GM10266 (cell line): ENCODE results near the gene RNF8.

Experiments
- DNase-seq: peaks from one replicate; pipeline ENCODE4 v3.0.0; 2012; ENCODE audit errors: extremely low spot score
- CTCF ChIP-seq: IDR thresholded peaks from 2 replicates; pipeline ENCODE4 v1.5.1; 2012; ENCODE audit warnings: mild to moderate bottlenecking, low read depth; ENCODE audit not compliant: control insufficient read depth, insufficient read depth; ENCODE audit errors: missing control alignments

Gene RNF8

DNA sequence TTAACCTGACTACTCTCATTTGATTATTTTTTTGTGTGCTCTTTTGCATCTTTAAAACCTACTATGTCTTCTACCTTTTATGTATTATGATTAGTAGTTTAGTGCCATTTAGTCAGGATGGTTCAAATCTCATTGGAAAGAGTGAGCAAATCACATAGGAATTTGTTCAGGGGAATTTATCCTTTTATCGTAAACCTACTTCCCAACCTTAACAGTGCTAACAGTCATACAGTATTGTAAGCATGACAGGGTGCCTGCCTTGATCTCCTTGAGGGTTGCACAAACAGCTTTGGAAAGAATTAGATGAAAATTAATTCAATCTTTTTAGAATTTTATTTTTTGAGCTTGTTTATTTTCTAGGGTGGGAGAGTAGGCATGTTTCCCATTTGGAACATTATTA, 18.3 kb downstream of the RNF8 start:
- DNase-seq, result no peak
- TF ChIP-seq CTCF, result no peak

GRCh38 chr6:37373822-37374471, 20.2 kb downstream of the RNF8 start:
- DNase-seq, result no peak
- TF ChIP-seq CTCF, result no peak

GRCh38 chr6:37375376-37375775, 21.6 kb downstream of the RNF8 start:
- DNase-seq, result no peak
- no peak for TF ChIP-seq CTCF

DNA sequence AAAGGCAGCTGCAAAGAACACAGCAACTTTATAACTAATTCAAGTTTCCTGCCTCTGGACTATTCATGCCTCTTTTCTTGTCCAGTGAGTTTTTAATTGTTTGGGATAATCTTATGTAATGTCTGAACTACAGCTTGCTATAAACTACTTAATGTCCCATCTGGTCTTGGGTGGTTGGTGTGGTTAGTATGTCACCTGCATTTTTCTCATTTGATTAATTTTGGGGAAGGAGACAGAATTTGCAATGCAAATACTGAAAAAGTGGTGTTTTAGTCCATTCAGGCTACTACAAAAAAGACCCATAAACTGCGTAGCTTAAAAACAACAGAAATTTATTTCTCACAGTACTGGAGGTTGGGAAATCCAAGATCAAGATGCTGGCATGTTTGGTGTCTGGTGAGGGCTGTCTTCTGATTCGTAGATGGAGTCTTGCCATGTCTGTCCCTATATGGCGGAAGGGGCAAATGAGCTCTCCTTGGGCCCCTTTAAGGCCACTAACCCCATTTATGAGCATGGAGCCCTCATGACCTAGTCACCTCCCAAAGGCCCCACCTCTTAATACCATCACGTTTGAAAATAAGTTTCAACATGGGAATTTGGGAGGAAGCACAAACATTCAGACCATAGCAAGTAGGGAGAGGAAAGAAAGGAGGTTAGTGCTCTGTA, 22.4 kb downstream of the RNF8 start:
- no peak for DNase-seq
- no peak for TF ChIP-seq CTCF

DNA sequence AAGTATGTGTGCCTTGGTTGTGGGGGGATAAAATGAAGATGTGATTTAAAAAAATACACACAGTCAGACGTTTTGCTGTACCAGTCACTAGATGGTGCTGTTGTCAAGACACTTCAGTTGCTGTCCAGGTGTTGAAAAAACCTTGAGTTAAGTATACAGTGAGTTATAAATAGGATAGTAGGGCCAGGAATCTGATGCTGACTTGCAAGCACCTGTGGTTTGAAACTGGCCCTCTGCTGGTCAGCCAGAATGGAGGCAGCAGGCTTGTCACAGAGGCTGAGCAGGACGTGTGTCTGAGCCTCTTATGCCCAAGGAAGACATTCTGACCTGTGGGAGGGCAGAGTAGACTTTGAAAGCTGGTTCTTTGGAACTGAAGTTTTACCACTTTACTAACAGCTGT, 27.8 kb downstream of the RNF8 start:
- peak; percentile 65 for TF ChIP-seq CTCF
- DNase-seq, result peak; percentile 59

GRCh38 chr6:37382994-37383765, 29.4 kb downstream of the RNF8 start:
- no peak for TF ChIP-seq CTCF
- DNase-seq, result no peak

DNA sequence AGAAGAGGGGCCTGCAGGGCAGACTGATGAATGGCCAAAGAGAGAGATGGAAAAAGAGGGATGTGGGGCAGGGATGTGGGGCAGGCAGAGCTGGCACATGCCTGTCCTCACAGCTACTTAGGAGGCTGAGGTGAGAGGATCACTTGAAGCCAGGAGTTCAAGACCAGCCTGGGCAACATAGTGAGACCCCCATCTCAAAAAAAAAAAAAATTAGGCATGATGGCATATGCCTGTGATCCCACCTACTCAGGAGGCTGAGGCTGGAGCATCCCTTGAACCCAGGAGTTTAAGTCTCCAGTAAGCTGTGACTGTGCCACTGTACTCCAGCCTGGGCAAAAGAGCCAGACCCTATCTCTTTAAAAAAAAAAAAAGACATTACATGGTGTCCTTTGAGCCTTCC, 34.8 kb downstream of the RNF8 start:
- DNase-seq, result no peak
- TF ChIP-seq CTCF, result no peak
